A673 (cell line): ENCODE data around the gene TRAM2. TPM values are rescaled to one million over a fixed set of nuclear protein-coding genes. Genes with fewer than 3 reads are reported as not detected.

ENCODE experiments used
- BruUV-seq: library from RNA; stranded (reverse); fragments of 400-500 nt; replicated peaks from 2 replicates; lab custom pipeline; 2021; lab: Mats Ljungman, UMichigan
- CTCF ChIA-PET: fragments of 300-600 bp; sonication (Branson Sonifier 250); formaldehyde crosslinking; loops from one replicate; lab custom pipeline; 2022; ENCODE audit warnings: antibody characterized with exemption; lab: Charles Lee
- POLR2A ChIA-PET: fragments of 300-600 bp; sonication (Branson Sonifier 250); formaldehyde crosslinking; loops from one replicate; lab custom pipeline; 2022; ENCODE audit warnings: antibody characterized with exemption; ENCODE audit not compliant: low non-redundant PET; lab: Charles Lee
- DNase-seq: peaks from one replicate; pipeline ENCODE4 v3.0.0-alpha.2; 2015; ENCODE audit warnings: low spot score
- H3K27ac ChIP-seq: fragments of 200-600 bp; sonication (generic); 2 replicates; pipeline ENCODE4 v1.5.1; 2016; ENCODE audit warnings: mixed run types, low read depth, mild to moderate bottlenecking, mixed read lengths, antibody characterized with exemption, low read length; ENCODE audit not compliant: poor library complexity, severe bottlenecking
- H3K27me3 ChIP-seq: fragments of 200-600 bp; sonication (generic); replicated peaks from 2 replicates; pipeline ENCODE4 v1.6.1; 2017; ENCODE audit warnings: mixed run types, low read depth, mild to moderate bottlenecking, mixed read lengths, antibody characterized with exemption, low read length; ENCODE audit not compliant: insufficient read depth, poor library complexity
- H3K36me3 ChIP-seq: fragments of 200-600 bp; sonication (generic); 2 replicates; pipeline ENCODE4 v1.6.1; 2016; ENCODE audit warnings: mixed run types, mild to moderate bottlenecking, mixed read lengths, antibody characterized with exemption, low read length; ENCODE audit not compliant: insufficient read depth, poor library complexity, severe bottlenecking
- H3K4me1 ChIP-seq: fragments of 200-600 bp; sonication (generic); 2 replicates; pipeline ENCODE4 v1.6.1; 2017; ENCODE audit warnings: mixed run types, mild to moderate bottlenecking, mixed read lengths, antibody characterized with exemption, low read length; ENCODE audit not compliant: insufficient read depth, poor library complexity, severe bottlenecking
- H3K4me3 ChIP-seq: fragments of 200-600 bp; sonication (generic); 2 replicates; pipeline ENCODE4 v1.5.1; 2016; ENCODE audit warnings: low read depth, mixed run types, mild to moderate bottlenecking, mixed read lengths, low read length; ENCODE audit not compliant: poor library complexity, severe bottlenecking
- H3K9me3 ChIP-seq: fragments of 200-600 bp; sonication (generic); 2 replicates; pipeline ENCODE4 v1.6.1; 2016; ENCODE audit warnings: mixed run types, low read depth, mild to moderate bottlenecking, mixed read lengths, antibody characterized with exemption, low read length; ENCODE audit not compliant: poor library complexity, severe bottlenecking
- EZH2 ChIP-seq: fragments of 200-600 bp; sonication (generic); IDR thresholded peaks from 2 replicates; pipeline ENCODE4 v1.6.1; 2017; ENCODE audit warnings: borderline replicate concordance, low read depth, mild to moderate bottlenecking, mixed read lengths, antibody characterized with exemption, low read length; ENCODE audit not compliant: poor library complexity, severe bottlenecking
- intact Hi-C: fragments of 100-400 bp; cut with micrococcal nuclease; formaldehyde crosslinking; loops from one replicate; pipeline ENCODE4 v1.10.0; 2022; ENCODE audit not compliant: unreplicated experiment
- total RNA-seq: library from RNA; stranded (reverse); gene quantifications from 2 replicates; pipeline ENCODE4 v1.2.3, GENCODE V29; 2021
- TF ChIP-seq, protein P1 (sequence below): fragments of 300-800, 200-600 bp; sonication (generic); conservative IDR thresholded peaks from 2 replicates; pipeline ENCODE4 v1.5.1; 2017; ENCODE audit warnings: low read depth, mild to moderate bottlenecking, antibody characterized with exemption, low read length, moderate library complexity, mixed read lengths

Gene TRAM2
- total RNA-seq, 1 experiment from 2014 or later: 21.9 TPM

DNA sequence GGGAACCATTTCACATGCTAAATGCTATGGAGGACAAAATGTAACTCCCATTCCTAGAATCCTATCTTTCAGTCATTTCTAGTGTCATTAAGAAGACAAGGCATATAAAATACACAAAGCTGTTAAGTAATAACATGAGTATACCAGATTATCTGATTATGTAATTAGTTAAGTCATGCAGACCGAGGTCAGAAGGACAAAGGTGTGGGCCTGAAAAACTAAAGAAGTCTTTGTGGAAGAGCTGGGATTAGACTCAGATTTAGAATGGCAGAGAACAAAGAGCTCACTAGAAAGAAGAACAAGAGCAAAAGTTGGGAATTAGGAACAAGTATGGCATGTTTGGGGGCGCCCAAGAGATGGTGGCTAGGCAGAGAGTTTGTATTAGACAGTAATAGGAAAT, 119.8 kb downstream of the TRAM2 start:
- Histone ChIP-seq H3K4me3 (no peak overlapping the region), H3K4me1 (no peaks in the 10 kb centered on the region), H3K36me3 (no peaks in the 10 kb centered on the region), H3K27me3 (no peaks in the 10 kb centered on the region), H3K9me3 (no peaks in the 10 kb centered on the region), H3K27ac (no peak overlapping the region)
- intact Hi-C loops: no loop called here
- no peak for DNase-seq
- TF ChIP-seq, protein P1, sequence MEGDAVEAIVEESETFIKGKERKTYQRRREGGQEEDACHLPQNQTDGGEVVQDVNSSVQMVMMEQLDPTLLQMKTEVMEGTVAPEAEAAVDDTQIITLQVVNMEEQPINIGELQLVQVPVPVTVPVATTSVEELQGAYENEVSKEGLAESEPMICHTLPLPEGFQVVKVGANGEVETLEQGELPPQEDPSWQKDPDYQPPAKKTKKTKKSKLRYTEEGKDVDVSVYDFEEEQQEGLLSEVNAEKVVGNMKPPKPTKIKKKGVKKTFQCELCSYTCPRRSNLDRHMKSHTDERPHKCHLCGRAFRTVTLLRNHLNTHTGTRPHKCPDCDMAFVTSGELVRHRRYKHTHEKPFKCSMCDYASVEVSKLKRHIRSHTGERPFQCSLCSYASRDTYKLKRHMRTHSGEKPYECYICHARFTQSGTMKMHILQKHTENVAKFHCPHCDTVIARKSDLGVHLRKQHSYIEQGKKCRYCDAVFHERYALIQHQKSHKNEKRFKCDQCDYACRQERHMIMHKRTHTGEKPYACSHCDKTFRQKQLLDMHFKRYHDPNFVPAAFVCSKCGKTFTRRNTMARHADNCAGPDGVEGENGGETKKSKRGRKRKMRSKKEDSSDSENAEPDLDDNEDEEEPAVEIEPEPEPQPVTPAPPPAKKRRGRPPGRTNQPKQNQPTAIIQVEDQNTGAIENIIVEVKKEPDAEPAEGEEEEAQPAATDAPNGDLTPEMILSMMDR: no peak
- no peak for TF ChIP-seq EZH2
- ChIA-PET CTCF (no interaction called here), POLR2A (no interaction called here)
- no TSS peak for BruUV-seq

DNA sequence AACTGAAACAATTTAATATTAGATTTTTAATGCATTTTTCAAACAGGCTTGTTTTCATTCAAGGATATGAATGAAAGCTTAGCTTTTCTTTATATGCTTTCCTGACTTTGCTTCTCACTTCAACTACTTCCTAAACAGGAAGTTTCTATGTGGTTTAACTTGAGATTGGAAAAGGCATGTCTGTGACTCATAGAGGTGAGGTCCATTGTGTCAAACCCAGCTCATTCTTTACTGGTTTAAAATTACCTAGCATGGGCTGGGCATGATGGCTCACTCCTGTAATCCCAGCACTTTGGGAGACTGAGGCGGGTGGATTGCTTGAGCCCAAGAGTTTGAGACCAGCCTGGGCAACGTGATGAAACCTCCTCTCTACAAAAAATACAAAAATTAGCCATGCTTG, 122.3 kb downstream of the TRAM2 start:
- no peaks in the 10 kb centered on the region for H3K27me3 ChIP-seq
- no peaks in the 10 kb centered on the region for H3K9me3 ChIP-seq
- H3K4me3 ChIP-seq: no peak overlapping the region
- BruUV-seq: no TSS peak
- TF ChIP-seq, protein P1: no peak
- H3K36me3 ChIP-seq: no peaks in the 10 kb centered on the region
- no peak overlapping the region for H3K27ac ChIP-seq
- CTCF ChIA-PET: no interaction called here
- DNase-seq: no peak
- intact Hi-C loops: no loop called here
- no peaks in the 10 kb centered on the region for H3K4me1 ChIP-seq
- POLR2A ChIA-PET: no interaction called here

Other genes starting within 250 kb of the TRAM2 start
- gene PAQR8, start 214.9 kb downstream of the TRAM2 start, total RNA-seq: 1.5 and 3.8 TPM in 2 replicates
- gene EFHC1, start 156.7 kb downstream of the TRAM2 start, total RNA-seq: 16.9 and 25.7 TPM in 2 replicates
- gene TMEM14A, start 94.1 kb upstream of the TRAM2 start, total RNA-seq: 8.4 and 10.0 TPM in 2 replicates
- gene GSTA2, start 186.4 kb upstream of the TRAM2 start, total RNA-seq: not detected in 2 replicates
- not detected in 2 replicates for gene GSTA1, start 226.8 kb upstream of the TRAM2 start, total RNA-seq